K562 (cell line): ENCODE results near the gene SH3PXD2B. TPM values are rescaled to one million over a fixed set of nuclear protein-coding genes. Genes with fewer than 3 reads are reported as not detected.

Experiments
- BCLAF1 ChIP-seq, 2 experiments: fragments of 450-650 bp in 1 of 2; IDR thresholded peaks; 2 replicates each; pipeline ENCODE4 v1.6.1; 2011 to 2017; ENCODE audit warnings: low read depth in 2 of 2, antibody characterized with exemption in 1 of 2, borderline replicate concordance in 1 of 2, low read length in 1 of 2, mild to moderate bottlenecking in 1 of 2, mixed read lengths in 1 of 2; ENCODE audit not compliant: control insufficient read depth in 1 of 2
- BRD4 ChIP-seq: fragments of 200-600 bp; sonication (generic); IDR thresholded peaks from 2 replicates; pipeline ENCODE4 v1.6.1; 2017; ENCODE audit warnings: inconsistent platforms
- BRD9 ChIP-seq: fragments of 450-650 bp; IDR thresholded peaks from 2 replicates; pipeline ENCODE4 v1.6.1; 2018; ENCODE audit warnings: low read depth; ENCODE audit not compliant: partially characterized antibody
- C11orf30 ChIP-seq: fragments of 450-650 bp; IDR thresholded peaks from 2 replicates; pipeline ENCODE4 v1.6.1; 2016; ENCODE audit warnings: low read depth, mild to moderate bottlenecking
- CTCF ChIP-seq, 3 experiments: IDR thresholded peaks in 2 of 3; conservative IDR thresholded peaks in 1 of 3; 2 replicates each; pipeline ENCODE4 v1.5.1; 2011 to 2012; ENCODE audit warnings: low read length in 3 of 3, mild to moderate bottlenecking in 3 of 3, control low read depth in 2 of 3, improper control_type of control experiment in 1 of 3, inconsistent platforms in 1 of 3, low read depth in 1 of 3, mixed read lengths in 1 of 3, moderate library complexity in 1 of 3; ENCODE audit not compliant: insufficient read depth in 2 of 3
- DPF2 ChIP-seq: fragments of 450-650 bp; IDR thresholded peaks from 2 replicates; pipeline ENCODE4 v1.6.1; 2016
- GABPB2 ChIP-seq: fragments of 250-450 bp; sonication (Bioruptor Pico); conservative IDR thresholded peaks from 2 replicates; pipeline ENCODE4 v1.5.1; 2021; ENCODE audit warnings: mild to moderate bottlenecking
- GTF2E2 ChIP-seq: fragments of 200-800 bp; sonication (Bioruptor generic); IDR thresholded peaks from 2 replicates; pipeline ENCODE4 v1.6.1; 2016; ENCODE audit warnings: missing genetic modification characterization, missing compliant biosample characterization
- ID3 ChIP-seq, 2 experiments: fragments of 250-450 bp in 1 of 2; fragments of 450-650 bp in 1 of 2; sonication (Bioruptor Pico) in 1 of 2; IDR thresholded peaks; 2 replicates each; pipeline versions ENCODE4 v1.6.1 to v1.8.0; 2016 to 2021; ENCODE audit warnings: mild to moderate bottlenecking in 2 of 2, moderate library complexity in 2 of 2, missing compliant biosample characterization in 1 of 2, missing genetic modification characterization in 1 of 2
- LEF1 ChIP-seq: fragments of 450-650 bp; IDR thresholded peaks from 2 replicates; pipeline ENCODE4 v1.6.1; 2016; ENCODE audit warnings: mild to moderate bottlenecking
- MTA3 ChIP-seq: fragments of 450-650 bp; formaldehyde crosslinking; IDR thresholded peaks from 2 replicates; pipeline ENCODE4 v1.6.1; 2017; ENCODE audit warnings: mild to moderate bottlenecking, borderline replicate concordance
- NELFE ChIP-seq: IDR thresholded peaks from 2 replicates; pipeline ENCODE4 v1.6.1; 2011; ENCODE audit warnings: mild to moderate bottlenecking; ENCODE audit not compliant: insufficient read depth, insufficient read length
- NFE2L1 ChIP-seq: fragments of 450-650 bp; IDR thresholded peaks from 2 replicates; pipeline ENCODE4 v1.6.1; 2016; ENCODE audit warnings: missing genetic modification characterization, low read depth, mild to moderate bottlenecking, missing compliant biosample characterization, moderate library complexity, borderline replicate concordance
- NFRKB ChIP-seq: fragments of 450-650 bp; IDR thresholded peaks from 2 replicates; pipeline ENCODE4 v1.6.1; 2016; ENCODE audit warnings: low read depth
- NFYB ChIP-seq: IDR thresholded peaks from 2 replicates; pipeline ENCODE4 v1.6.1; 2011; ENCODE audit warnings: mild to moderate bottlenecking, moderate library complexity; ENCODE audit not compliant: insufficient read length; ENCODE audit errors: extremely low read depth
- NR1H2 ChIP-seq: sonication (generic); formaldehyde crosslinking; IDR thresholded peaks from 2 replicates; pipeline ENCODE4 v1.4.0; 2020; ENCODE audit warnings: mild to moderate bottlenecking, missing genetic modification reagents
- OTX1 ChIP-seq: fragments of 450-650 bp; formaldehyde crosslinking; IDR thresholded peaks from 2 replicates; pipeline ENCODE4 v1.4.0; 2022; ENCODE audit warnings: mild to moderate bottlenecking
- PHB ChIP-seq: fragments of 250-450 bp; sonication (Bioruptor Pico); IDR thresholded peaks from 2 replicates; pipeline ENCODE4 v1.5.0; 2021
- RBM14 ChIP-seq: fragments of 200-400 bp; formaldehyde crosslinking; IDR thresholded peaks from 2 replicates; pipeline ENCODE4 v1.6.1; 2018; ENCODE audit warnings: low read depth, mild to moderate bottlenecking, low read length, moderate library complexity, borderline replicate concordance; ENCODE audit not compliant: insufficient read depth
- RCOR1 ChIP-seq, 2 experiments: IDR thresholded peaks; 2 replicates each; pipeline ENCODE4 v1.6.1; 2012; ENCODE audit warnings: low read depth in 2 of 2, low read length in 2 of 2, borderline replicate concordance in 1 of 2, improper control_type of control experiment in 1 of 2
- SOX6 ChIP-seq: fragments of 450-650 bp; IDR thresholded peaks from 2 replicates; pipeline ENCODE4 v1.6.1; 2014; ENCODE audit warnings: mild to moderate bottlenecking
- TAL1 ChIP-seq: fragments of 450-650 bp; IDR thresholded peaks from 2 replicates; pipeline ENCODE4 v1.6.1; 2016; ENCODE audit warnings: mild to moderate bottlenecking
- TEAD1 ChIP-seq, 2 experiments: fragments of 450-650 bp in 1 of 2; sonication (generic) in 1 of 2; formaldehyde crosslinking; IDR thresholded peaks; 2 replicates each; pipeline versions ENCODE4 v1.4.0 to v1.8.0; 2020 to 2022; ENCODE audit warnings: mild to moderate bottlenecking in 2 of 2, missing genetic modification reagents in 1 of 2
- THRA ChIP-seq: fragments of 450-650 bp; IDR thresholded peaks from 2 replicates; pipeline ENCODE4 v1.6.1; 2017; ENCODE audit warnings: mild to moderate bottlenecking, moderate library complexity
- polyA plus RNA-seq, 8 experiments: library from polyadenylated mRNA; depleted of rRNA in 4 of 8; stranded (reverse) in 5 of 8; unstranded in 3 of 8; fragments of >200 nt; fragmentation: Nextera tagmentation in 2 of 8; fragmentation: Illumina TruSeq in 1 of 8; extraction: Ambion mirVana in 2 of 8; extraction: Trizol in 1 of 8; gene quantifications; 2 replicates each; pipeline versions ENCODE4 v1.2.1 to v1.2.3, GENCODE V29; 2011 to 2014; ENCODE audit warnings: inconsistent platforms in 1 of 8, missing spikeins in 1 of 8
- total RNA-seq, 7 experiments: library from RNA; depleted of rRNA in 6 of 7; stranded (reverse); fragments of >200 nt in 6 of 7; fragmentation: Illumina TruSeq in 2 of 7; extraction: Trizol in 2 of 7; gene quantifications; 2 replicates each; pipeline versions ENCODE4 v1.2.1 to v1.2.3, GENCODE V29; 2011 to 2021; ENCODE audit warnings: low replicate concordance in 1 of 7

SH3PXD2B gene
- total and polyA plus RNA-seq, 9 of the 15 experiments (the other 6 are each of a cell fraction or from before 2014, with no cell fraction given): 0.04 to 0.66 (median 0.19) TPM

GRCh38 chr5:172284611-172284980 lies 169.7 kb downstream of the SH3PXD2B start (continued):
- no peak for TF ChIP-seq BCLAF1 (IDR thresholded peaks at IDR 0.05; ENCODE audit: borderline replicate concordance in 1 of 2, control insufficient read depth in 1 of 2, low read depth in 2 of 2, low read length in 1 of 2)
- no peak for TF ChIP-seq NFYB
- TF ChIP-seq MTA3: no peak
- no peak for TF ChIP-seq ID3 (CRISPR knock-in tag; IDR thresholded peaks at IDR 0.05)
- TF ChIP-seq ID3 (tag; IDR thresholded peaks at IDR 0.05): peak; percentile 49; the same call in 1 of the 2 replicates
- TF ChIP-seq SOX6: peak; percentile 69
- no peak for TF ChIP-seq BRD4
- TF ChIP-seq GTF2E2 (tag): no peak
- no peak for TF ChIP-seq OTX1 (CRISPR knock-in tag)
- no peak for TF ChIP-seq NELFE
- TF ChIP-seq CTCF (IDR thresholded peaks at IDR 0.05 in 2 of 3, conservative IDR thresholded peaks at IDR 0.05 in 1 of 3; ENCODE audit: insufficient read depth in 2 of 3, low read depth in 1 of 3, low read length in 3 of 3): no peak
- TF ChIP-seq NFRKB: no peak
- 0 out of 2 replicates have a peak, but pooled peaks have one; percentile 39 for TF ChIP-seq DPF2
- TF ChIP-seq NR1H2: no peak
- TF ChIP-seq TAL1: peak; percentile 53
- TF ChIP-seq TEAD1 (CRISPR knock-in tag; IDR thresholded peaks at IDR 0.05): peak in 1 of 2 experiments; percentile 79; a peak in 2 of 4 replicates
- no peak for TF ChIP-seq GABPB2 (CRISPR knock-in tag)
- TF ChIP-seq LEF1: no peak
- TF ChIP-seq PHB: no peak
- no peak for TF ChIP-seq RBM14
- TF ChIP-seq THRA: no peak
- peak; percentile 20 to 97; a peak in 2 of 4 replicates for TF ChIP-seq RCOR1 (IDR thresholded peaks at IDR 0.05; ENCODE audit: borderline replicate concordance in 1 of 2, low read depth in 2 of 2, low read length in 2 of 2)
- no peak for TF ChIP-seq C11orf30
- no peak for TF ChIP-seq BRD9
- TF ChIP-seq NFE2L1 (tag): no peak
